ENCODE results near the gene TRIM2. TPM values are rescaled to one million over a fixed set of nuclear protein-coding genes. Genes with fewer than 3 reads are reported as not detected.

Gene TRIM2
- polyA plus RNA-seq, 1 of the 3 experiments (the other 2 are of a cell fraction) = 16.4 TPM

- no peaks in the 10 kb centered on the region for H4K20me1 ChIP-seq (ENCODE audit: insufficient read depth)
- H3K27me3 ChIP-seq (ENCODE audit: insufficient read depth) = no peaks in the 10 kb centered on the region
- no peak overlapping the region for H3K9ac ChIP-seq
- no peaks in the 10 kb centered on the region for H3K36me3 ChIP-seq (replicated peaks in 1 of 2; ENCODE audit: control insufficient read depth in 1 of 2, insufficient read depth in 2 of 2, low read length in 1 of 2)
- no peak overlapping the region for H3K4me2 ChIP-seq
- no peak overlapping the region for H3K4me3 ChIP-seq (ENCODE audit: low read depth in 2 of 2, low read length in 1 of 2)
- H3K9me3 ChIP-seq = no peaks in the 10 kb centered on the region
- POLR2A ChIA-PET = no interaction called here
- no peak overlapping the region for H2AFZ ChIP-seq (ENCODE audit: low read depth)
- DNase-seq = no peak
- 73% methylated on average over 8 of the region's 8 CpGs for WGBS (ENCODE audit: low lambda C conversion rate)
- TF ChIP-seq, protein P1, sequence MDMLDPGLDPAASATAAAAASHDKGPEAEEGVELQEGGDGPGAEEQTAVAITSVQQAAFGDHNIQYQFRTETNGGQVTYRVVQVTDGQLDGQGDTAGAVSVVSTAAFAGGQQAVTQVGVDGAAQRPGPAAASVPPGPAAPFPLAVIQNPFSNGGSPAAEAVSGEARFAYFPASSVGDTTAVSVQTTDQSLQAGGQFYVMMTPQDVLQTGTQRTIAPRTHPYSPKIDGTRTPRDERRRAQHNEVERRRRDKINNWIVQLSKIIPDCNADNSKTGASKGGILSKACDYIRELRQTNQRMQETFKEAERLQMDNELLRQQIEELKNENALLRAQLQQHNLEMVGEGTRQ (IDR thresholded peaks at IDR 0.05; ENCODE audit: borderline replicate concordance, low read depth, low read length) = no peak
- TF ChIP-seq YY1 (IDR thresholded peaks at IDR 0.05; ENCODE audit: low read depth) (no peak), TEAD4 (IDR thresholded peaks at IDR 0.05; ENCODE audit: borderline replicate concordance, insufficient read depth) (no peak), RCOR1 (IDR thresholded peaks at IDR 0.05; ENCODE audit: low read length) (no peak), RAD21 (IDR thresholded peaks at IDR 0.05; ENCODE audit: low read length) (no peak)
- TF ChIP-seq, protein P2, sequence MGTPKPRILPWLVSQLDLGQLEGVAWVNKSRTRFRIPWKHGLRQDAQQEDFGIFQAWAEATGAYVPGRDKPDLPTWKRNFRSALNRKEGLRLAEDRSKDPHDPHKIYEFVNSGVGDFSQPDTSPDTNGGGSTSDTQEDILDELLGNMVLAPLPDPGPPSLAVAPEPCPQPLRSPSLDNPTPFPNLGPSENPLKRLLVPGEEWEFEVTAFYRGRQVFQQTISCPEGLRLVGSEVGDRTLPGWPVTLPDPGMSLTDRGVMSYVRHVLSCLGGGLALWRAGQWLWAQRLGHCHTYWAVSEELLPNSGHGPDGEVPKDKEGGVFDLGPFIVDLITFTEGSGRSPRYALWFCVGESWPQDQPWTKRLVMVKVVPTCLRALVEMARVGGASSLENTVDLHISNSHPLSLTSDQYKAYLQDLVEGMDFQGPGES (IDR thresholded peaks at IDR 0.05; ENCODE audit: low read depth, low read length) = no peak
- CTCF ChIA-PET = interaction anchor here (1.0 to 1.9 kb wide), 2 partner anchors 10 to 27 kb away, joined by 4 read pairs; no protein-coding TSS in a partner anchor
- H3K4me1 ChIP-seq (ENCODE audit: control insufficient read depth in 1 of 2, insufficient read depth in 2 of 2, low read depth in 1 of 2, low read length in 1 of 2) = no peaks in the 10 kb centered on the region
- H3F3A ChIP-seq (replicated peaks; ENCODE audit: insufficient read depth) = no peaks in the 10 kb centered on the region
- no peaks in the 10 kb centered on the region for H3K9me2 ChIP-seq
- no peak overlapping the region for H3K27ac ChIP-seq (ENCODE audit: low read depth in 2 of 2, low read length in 1 of 2)
- H3K79me2 ChIP-seq (ENCODE audit: insufficient read depth) = no peaks in the 10 kb centered on the region
These were observed 34.5 kb upstream of the TRIM2 start for GRCh38 chr4:153169776-153170175.

DNA sequence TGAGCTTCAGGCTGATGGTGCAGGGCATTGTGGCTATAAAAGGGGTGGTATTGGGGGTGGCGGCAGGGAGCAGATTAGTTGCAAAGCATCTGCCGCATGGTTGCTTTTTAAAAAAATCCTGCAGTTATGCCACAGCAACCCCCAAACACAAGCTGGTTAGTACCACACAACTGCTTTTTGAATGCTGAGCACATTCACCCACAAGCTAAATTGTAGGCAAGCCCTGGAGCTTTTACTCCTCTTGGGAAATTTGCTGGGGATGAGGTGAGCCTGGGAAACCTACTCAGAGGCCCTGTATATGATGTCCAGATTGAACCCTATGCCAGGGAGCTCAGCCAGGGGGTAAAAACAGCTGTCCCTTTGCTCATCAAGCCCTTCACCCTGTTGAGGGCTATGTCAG lies 33.8 kb upstream of the TRIM2 start:
- no peak overlapping the region for H3K27ac ChIP-seq (ENCODE audit: low read depth in 2 of 2, low read length in 1 of 2)
- H3K9me3 ChIP-seq = no peaks in the 10 kb centered on the region
- POLR2A ChIA-PET = no interaction called here
- CTCF ChIA-PET = interaction anchor here (1.0 to 1.9 kb wide), 5 partner anchors 9 to 27 kb away, joined by 3 to 5 read pairs (median 4); no protein-coding TSS in a partner anchor
- 100% methylated on average over 2 of the region's 2 CpGs for WGBS (ENCODE audit: low lambda C conversion rate)
- no peak for DNase-seq
- H3K9me2 ChIP-seq = no peaks in the 10 kb centered on the region
- H3K36me3 ChIP-seq (replicated peaks in 1 of 2; ENCODE audit: control insufficient read depth in 1 of 2, insufficient read depth in 2 of 2, low read length in 1 of 2) = no peaks in the 10 kb centered on the region
- no peak overlapping the region for H3K4me2 ChIP-seq
- H3K4me3 ChIP-seq (ENCODE audit: low read depth in 2 of 2, low read length in 1 of 2) = no peak overlapping the region
- no peak overlapping the region for H3K9ac ChIP-seq
- no peaks in the 10 kb centered on the region for H3K79me2 ChIP-seq (ENCODE audit: insufficient read depth)
- no peaks in the 10 kb centered on the region for H3F3A ChIP-seq (replicated peaks; ENCODE audit: insufficient read depth)
- H2AFZ ChIP-seq (ENCODE audit: low read depth) = no peak overlapping the region
- TF ChIP-seq, protein P1 (IDR thresholded peaks at IDR 0.05; ENCODE audit: borderline replicate concordance, low read depth, low read length) = no peak
- TF ChIP-seq MEF2A (IDR thresholded peaks at IDR 0.05; ENCODE audit: borderline replicate concordance, low read depth) (no peak), SIN3A (IDR thresholded peaks at IDR 0.05; ENCODE audit: borderline replicate concordance, low read depth, low read length) (no peak), EP300 (IDR thresholded peaks at IDR 0.05; ENCODE audit: borderline replicate concordance in 1 of 2, low read depth in 1 of 2, low read length in 1 of 2) (no peak), TEAD4 (IDR thresholded peaks at IDR 0.05; ENCODE audit: borderline replicate concordance, insufficient read depth) (no peak), NRF1 (IDR thresholded peaks at IDR 0.05; ENCODE audit: low read depth, low read length) (no peak), RCOR1 (IDR thresholded peaks at IDR 0.05; ENCODE audit: low read length) (no peak), USF1 (IDR thresholded peaks at IDR 0.05; ENCODE audit: borderline replicate concordance, low read depth) (no peak), ELF1 (IDR thresholded peaks at IDR 0.05) (no peak), TAF1 (IDR thresholded peaks at IDR 0.05; ENCODE audit: borderline replicate concordance, low read depth, low read length) (no peak), EZH2phosphoT487 (IDR thresholded peaks at IDR 0.05; ENCODE audit: borderline replicate concordance, low read depth) (no peak), YY1 (IDR thresholded peaks at IDR 0.05; ENCODE audit: low read depth) (no peak)
- TF ChIP-seq, protein P2 (IDR thresholded peaks at IDR 0.05; ENCODE audit: low read depth, low read length) = no peak
- TF ChIP-seq, protein P3, sequence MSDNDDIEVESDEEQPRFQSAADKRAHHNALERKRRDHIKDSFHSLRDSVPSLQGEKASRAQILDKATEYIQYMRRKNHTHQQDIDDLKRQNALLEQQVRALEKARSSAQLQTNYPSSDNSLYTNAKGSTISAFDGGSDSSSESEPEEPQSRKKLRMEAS (IDR thresholded peaks at IDR 0.05; ENCODE audit: low read depth) = no peak
- no peaks in the 10 kb centered on the region for H3K4me1 ChIP-seq (ENCODE audit: control insufficient read depth in 1 of 2, insufficient read depth in 2 of 2, low read depth in 1 of 2, low read length in 1 of 2)
- no peaks in the 10 kb centered on the region for H4K20me1 ChIP-seq (ENCODE audit: insufficient read depth)
- no peaks in the 10 kb centered on the region for H3K27me3 ChIP-seq (ENCODE audit: insufficient read depth)
